CD4-positive, alpha-beta T cell (primary cell): ENCODE measurements around the gene RPS14. TPM values are rescaled to one million over a fixed set of nuclear protein-coding genes. Genes with fewer than 3 reads are reported as not detected.
A peak's percentile ranks its signal among the peaks of the same experiment; 100 is the strongest.

ENCODE experiments used
- ATAC-seq: fragments of 200-7000 bp; cut with Tn5 transposase; one replicate; pipeline ENCODE4 v1.10.0; 2022; ENCODE audit warnings: mild to moderate bottlenecking; ENCODE audit not compliant: poor library complexity
- CTCF ChIA-PET: fragments of 350-600 bp; sonication (Branson Sonifier 250); formaldehyde crosslinking; loops from one replicate; lab custom pipeline; 2021; ENCODE audit warnings: antibody characterized with exemption, inconsistent platforms; lab: Charles Lee
- POLR2A ChIA-PET: fragments of 350-600 bp; sonication (Branson Sonifier 250); formaldehyde crosslinking; loops from one replicate; lab custom pipeline; 2021; ENCODE audit warnings: antibody characterized with exemption, inconsistent platforms; lab: Charles Lee
- DNase-seq, 14 experiments: peaks; one replicate each; pipeline ENCODE4 v3.0.0-alpha.2; 2013 to 2020; ENCODE audit warnings: mixed read lengths in 2 of 14
- H3K27ac ChIP-seq, 2 donors: one replicate each; pipeline versions ENCODE4 v1.5.1 to v1.7.0; 2013; ENCODE audit warnings: low read length in 2 of 2, low read depth in 1 of 2, mild to moderate bottlenecking in 1 of 2
- H3K27me3 ChIP-seq, 2 experiments: 1 replicate in 1 of 2; 2 replicates in 1 of 2; pipeline versions ENCODE4 v1.6.1 to v1.7.0; 2013; ENCODE audit warnings: low read length in 2 of 2, control low read depth in 1 of 2, mild to moderate bottlenecking in 1 of 2, moderate library complexity in 1 of 2; ENCODE audit not compliant: insufficient read depth in 2 of 2, control insufficient read depth in 1 of 2
- H3K36me3 ChIP-seq: one replicate; pipeline ENCODE4 v1.6.1; 2013; ENCODE audit warnings: low read length, control low read depth; ENCODE audit not compliant: insufficient read depth
- H3K4me1 ChIP-seq: one replicate; pipeline ENCODE4 v1.6.1; 2013; ENCODE audit warnings: low read length, control low read depth; ENCODE audit not compliant: insufficient read depth
- H3K4me3 ChIP-seq: one replicate; pipeline ENCODE4 v1.5.1; 2013; ENCODE audit warnings: mild to moderate bottlenecking, low read length, moderate library complexity
- H3K9me3 ChIP-seq, 2 experiments: 1 replicate in 1 of 2; 2 replicates in 1 of 2; pipeline versions ENCODE4 v1.6.1 to v1.7.0; 2013; ENCODE audit warnings: low read length in 2 of 2, mild to moderate bottlenecking in 2 of 2, control low read depth in 1 of 2, moderate library complexity in 1 of 2; ENCODE audit not compliant: control insufficient read depth in 1 of 2, insufficient read depth in 1 of 2
- H3K27ac Mint-ChIP-seq: one replicate; pipeline ENCODE4 v1.8.0; 2020; ENCODE audit warnings: mixed read lengths
- H3K27me3 Mint-ChIP-seq: one replicate; pipeline ENCODE4 v1.8.0; 2021; ENCODE audit warnings: mixed read lengths
- H3K36me3 Mint-ChIP-seq: one replicate; pipeline ENCODE4 v1.8.0; 2021; ENCODE audit warnings: low read depth, mixed read lengths
- H3K4me1 Mint-ChIP-seq: one replicate; pipeline ENCODE4 v1.8.0; 2021; ENCODE audit warnings: low read depth, mixed read lengths
- H3K4me3 Mint-ChIP-seq: one replicate; pipeline ENCODE4 v1.8.0; 2020; ENCODE audit warnings: mild to moderate bottlenecking, mixed read lengths
- H3K9me3 Mint-ChIP-seq: one replicate; pipeline ENCODE4 v1.8.0; 2020; ENCODE audit warnings: mixed read lengths
- intact Hi-C, 2 experiments: fragments of 100-400 bp; cut with DNase I in 1 of 2; cut with micrococcal nuclease in 1 of 2; formaldehyde crosslinking; loops; one replicate each; pipeline versions ENCODE4 v1.15.1 to v1.9.0; 2023 to 2025; cut with DNase I, micrococcal nuclease
- total RNA-seq, 174 experiments: library from RNA in 2 of 174; stranded (reverse) in 2 of 174; gene quantifications; one replicate each; pipeline ENCODE4 v1.2.3 and lab custom pipeline; 2021 to 2026
- TF ChIP-seq, protein P1 (sequence below): fragments of 200-600 bp; IDR thresholded peaks from one replicate; pipeline ENCODE4 v1.8.0; 2022; ENCODE audit warnings: antibody characterized with exemption, mild to moderate bottlenecking

RPS14 gene
- total RNA-seq, 2 experiments from 2014 or later = 5,224 to 5,317 TPM

- Mint-ChIP-seq H3K4me1 (peaks cover 42% of the 10 kb centered on the region), H3K9me3 (no peaks in the 10 kb centered on the region), H3K4me3 (peak overlapping the region; percentile 49), H3K36me3 (peaks cover 85% of the 10 kb centered on the region), H3K27ac (peak overlapping the region; percentile 70), H3K27me3 (no peaks in the 10 kb centered on the region)
- Histone ChIP-seq H3K4me1 (peaks cover 36% of the 10 kb centered on the region), H3K9me3 (no peaks in the 10 kb centered on the region), H3K27ac (no peak overlapping the region), H3K27me3 (no peaks in the 10 kb centered on the region), H3K4me3 (no peak overlapping the region), H3K36me3 (peaks cover 66% of the 10 kb centered on the region)
- POLR2A ChIA-PET = interaction anchor here (2.4 kb wide), 1 partner anchor 32 kb away, joined by 7 read pairs; the partner anchor contains the start of gene CD74
- intact Hi-C loops = loop anchor here in 1 of 2 experiments (5.0 kb wide), 1 partner anchor 313 kb away; the partner anchor contains the start of gene DCTN4
- ATAC-seq (no peak), DNase-seq (no peak)
- CTCF ChIA-PET = interaction anchor here (2.0 kb wide), 1 partner anchor 9 kb away, joined by 6 read pairs; no protein-coding TSS in a partner anchor
- TF ChIP-seq, protein P1, sequence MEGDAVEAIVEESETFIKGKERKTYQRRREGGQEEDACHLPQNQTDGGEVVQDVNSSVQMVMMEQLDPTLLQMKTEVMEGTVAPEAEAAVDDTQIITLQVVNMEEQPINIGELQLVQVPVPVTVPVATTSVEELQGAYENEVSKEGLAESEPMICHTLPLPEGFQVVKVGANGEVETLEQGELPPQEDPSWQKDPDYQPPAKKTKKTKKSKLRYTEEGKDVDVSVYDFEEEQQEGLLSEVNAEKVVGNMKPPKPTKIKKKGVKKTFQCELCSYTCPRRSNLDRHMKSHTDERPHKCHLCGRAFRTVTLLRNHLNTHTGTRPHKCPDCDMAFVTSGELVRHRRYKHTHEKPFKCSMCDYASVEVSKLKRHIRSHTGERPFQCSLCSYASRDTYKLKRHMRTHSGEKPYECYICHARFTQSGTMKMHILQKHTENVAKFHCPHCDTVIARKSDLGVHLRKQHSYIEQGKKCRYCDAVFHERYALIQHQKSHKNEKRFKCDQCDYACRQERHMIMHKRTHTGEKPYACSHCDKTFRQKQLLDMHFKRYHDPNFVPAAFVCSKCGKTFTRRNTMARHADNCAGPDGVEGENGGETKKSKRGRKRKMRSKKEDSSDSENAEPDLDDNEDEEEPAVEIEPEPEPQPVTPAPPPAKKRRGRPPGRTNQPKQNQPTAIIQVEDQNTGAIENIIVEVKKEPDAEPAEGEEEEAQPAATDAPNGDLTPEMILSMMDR = no peak
These were observed 4.8 kb downstream of the RPS14 start for GRCh38 chr5:150444770-150445169.

DNA sequence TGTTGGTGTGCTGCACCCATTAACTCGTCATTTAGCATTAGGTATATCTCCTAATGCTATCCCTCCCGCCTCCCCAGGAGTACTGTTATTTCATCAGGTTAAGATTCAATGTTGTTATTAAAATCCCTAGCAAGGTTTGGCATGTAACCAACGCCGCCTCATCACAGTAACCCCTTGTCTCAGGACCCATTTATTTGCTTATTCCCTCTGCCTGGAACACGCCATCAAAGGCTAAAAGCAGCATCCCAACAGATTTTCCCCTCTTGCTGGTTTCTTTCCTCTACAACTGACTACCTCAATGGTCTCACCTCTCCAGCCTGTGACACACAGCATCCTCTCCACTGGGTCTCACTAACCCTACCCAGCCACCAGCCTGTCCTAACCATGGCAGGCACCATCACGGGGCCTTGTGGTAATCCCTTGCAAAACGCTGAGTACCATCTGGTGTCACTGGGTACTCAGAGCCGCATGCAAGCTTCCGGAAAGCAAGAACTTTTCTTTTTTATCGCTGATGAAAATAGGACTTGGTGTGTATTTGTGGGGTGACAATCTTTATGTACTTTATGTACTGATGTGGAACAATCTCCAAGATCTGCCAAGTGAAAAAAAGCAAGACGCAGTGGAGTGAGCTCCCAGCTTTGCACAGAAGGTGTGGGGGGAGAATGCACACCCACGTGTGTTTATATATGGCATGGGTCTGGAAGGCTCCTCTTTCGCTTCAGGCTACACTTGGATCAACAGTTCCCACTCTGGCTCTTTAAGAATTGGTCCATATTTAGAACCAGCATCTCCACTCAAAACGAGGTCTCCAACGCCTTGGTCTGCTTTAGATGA, 6.1 kb downstream of the RPS14 start:
- Histone ChIP-seq H3K9me3 (no peaks in the 10 kb centered on the region), H3K4me1 (peaks cover 28% of the 10 kb centered on the region), H3K4me3 (no peak overlapping the region), H3K27me3 (no peaks in the 10 kb centered on the region), H3K36me3 (peaks cover 62% of the 10 kb centered on the region), H3K27ac (no peak overlapping the region)
- DNase-seq (no peak), ATAC-seq (no peak)
- TF ChIP-seq, protein P1 = no peak
- no peak overlapping the region for H3K4me3 Mint-ChIP-seq
- intact Hi-C loops = no loop called here
- H3K36me3 Mint-ChIP-seq = peaks cover 72% of the 10 kb centered on the region
- ChIA-PET CTCF (no interaction called here), POLR2A (interaction anchor here (1.0 kb wide), 1 partner anchor 31 kb away, joined by 3 read pairs; the partner anchor contains the start of gene CD74)
- H3K9me3 Mint-ChIP-seq = no peaks in the 10 kb centered on the region
- peak overlapping the region; percentile 70 for H3K27ac Mint-ChIP-seq
- H3K27me3 Mint-ChIP-seq = no peaks in the 10 kb centered on the region
- H3K4me1 Mint-ChIP-seq = peaks cover 37% of the 10 kb centered on the region

DNA sequence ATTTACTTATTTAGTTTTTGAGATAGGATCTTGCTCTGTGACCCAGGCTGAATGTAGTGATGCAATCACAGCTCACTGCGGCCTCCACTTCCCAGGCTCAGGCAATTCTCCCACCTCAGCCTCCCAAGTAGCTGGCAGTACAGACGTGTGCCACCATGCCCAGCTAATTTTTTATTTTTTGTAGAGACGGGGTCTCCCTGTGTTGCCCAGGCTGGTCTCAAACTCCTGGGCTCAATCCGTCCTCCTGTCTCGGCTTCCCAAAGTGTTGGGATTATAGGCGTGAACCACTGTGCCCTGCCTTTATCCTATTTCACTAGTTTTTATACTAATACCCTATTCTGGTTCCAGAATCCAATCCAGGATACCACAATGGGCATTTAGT, 6.8 kb downstream of the RPS14 start:
- POLR2A ChIA-PET = interaction anchor here (0.6 to 1.0 kb wide), 3 partner anchors 30 to 61 kb away, joined by 3 read pairs; partner anchors contain the start of gene CD74
- no peaks in the 10 kb centered on the region for H3K9me3 ChIP-seq
- intact Hi-C loops = no loop called here
- peak overlapping the region; percentile 70 for H3K27ac Mint-ChIP-seq
- peaks cover 64% of the 10 kb centered on the region for H3K36me3 Mint-ChIP-seq
- H3K27me3 Mint-ChIP-seq = no peaks in the 10 kb centered on the region
- peaks cover 20% of the 10 kb centered on the region for H3K4me1 ChIP-seq
- TF ChIP-seq, protein P1 = no peak
- CTCF ChIA-PET = no interaction called here
- peaks cover 29% of the 10 kb centered on the region for H3K4me1 Mint-ChIP-seq
- H3K27ac ChIP-seq = no peak overlapping the region
- H3K4me3 Mint-ChIP-seq = no peak overlapping the region
- ATAC-seq (no peak), DNase-seq (no peak)
- H3K27me3 ChIP-seq = no peaks in the 10 kb centered on the region
- H3K9me3 Mint-ChIP-seq = no peaks in the 10 kb centered on the region
- H3K4me3 ChIP-seq = no peak overlapping the region
- H3K36me3 ChIP-seq = peaks cover 56% of the 10 kb centered on the region
